ENCODE data around the gene HTR4. TPM values are rescaled to one million over a fixed set of nuclear protein-coding genes. Genes with fewer than 3 reads are reported as not detected.

HTR4 gene
- total RNA-seq, 4 donors from 2014 or later = 17.6 to 21.3 (median 19.9) TPM

GRCh38 chr5:148697809-148698196, 43.5 kb upstream of the HTR4 start:
- Histone ChIP-seq H3K9me3 (no peaks in the 10 kb centered on the region), H3K27ac (no peak overlapping the region), H3K4me3 (no peak overlapping the region), H3K4me1 (peaks cover 0 to 6% (median 0%) of the 10 kb centered on the region in 4 donors), H3K27me3 (no peaks in the 10 kb centered on the region), H3K36me3 (no peaks in the 10 kb centered on the region)
- no peak for DNase-seq
- in situ Hi-C loops (cut with MboI; ENCODE audit: low pct_ligation_motif_present in 1 of 4, low pct_unique_long_range_greater_than_20kb in 1 of 4, low sequenced_read_pairs in 3 of 4) = no loop called here
- WGBS, 2 donors (ENCODE audit: low coverage in 1 of 2) = 42 to 49% methylated on average over 2 of the region's 2 CpGs
- intact Hi-C loops (cut with DNase I; ENCODE audit: low total_unique reads) = no loop called here
- TF ChIP-seq EP300 (IDR thresholded peaks at IDR 0.05; ENCODE audit: low read depth) = no peak
- TF ChIP-seq CTCF (IDR thresholded peaks at IDR 0.05) = no peak
- TF ChIP-seq POLR2AphosphoS5 (IDR thresholded peaks at IDR 0.05) = no peak
- no peak for TF ChIP-seq POLR2A (IDR thresholded peaks at IDR 0.05)

- no peak for DNase-seq
- WGBS, 2 donors (ENCODE audit: low coverage in 1 of 2) = 63 to 74% methylated on average over 5 to 6 of the region's 6 CpGs
- no peaks in the 10 kb centered on the region for H3K36me3 ChIP-seq
- peaks cover 0 to 6% (median 0%) of the 10 kb centered on the region in 4 donors for H3K4me1 ChIP-seq
- intact Hi-C loops (cut with DNase I; ENCODE audit: low total_unique reads) = no loop called here
- TF ChIP-seq POLR2AphosphoS5 (IDR thresholded peaks at IDR 0.05) = no peak
- no peaks in the 10 kb centered on the region for H3K9me3 ChIP-seq
- no peak overlapping the region for H3K4me3 ChIP-seq
- in situ Hi-C loops (cut with MboI; ENCODE audit: low pct_ligation_motif_present in 1 of 4, low pct_unique_long_range_greater_than_20kb in 1 of 4, low sequenced_read_pairs in 3 of 4) = no loop called here
- no peaks in the 10 kb centered on the region for H3K27me3 ChIP-seq
- H3K27ac ChIP-seq = peak overlapping the region; percentile 25 to 53 (median 46)
These were observed 43.0 kb upstream of the HTR4 start for GRCh38 chr5:148697180-148697808.

GRCh38 chr5:148696187-148697036, 42.1 kb upstream of the HTR4 start:
- in situ Hi-C loops (cut with MboI; ENCODE audit: low pct_ligation_motif_present in 1 of 4, low pct_unique_long_range_greater_than_20kb in 1 of 4, low sequenced_read_pairs in 3 of 4) = no loop called here
- Histone ChIP-seq H3K9me3 (peaks cover 0 to 3% of the 10 kb centered on the region in 2 donors), H3K27ac (peak overlapping the region in 3 of 4 donors; percentile 25 to 51 (median 40)), H3K4me1 (peaks cover 0 to 6% (median 0%) of the 10 kb centered on the region in 4 donors), H3K4me3 (no peak overlapping the region), H3K36me3 (no peaks in the 10 kb centered on the region), H3K27me3 (no peaks in the 10 kb centered on the region)
- WGBS, 2 donors (ENCODE audit: low coverage in 1 of 2) = 81% methylated on average over 3 of the region's 3 CpGs; no CpG with 5 or more reads in 1 of the 2 donors
- TF ChIP-seq EP300 (IDR thresholded peaks at IDR 0.05; ENCODE audit: low read depth) = no peak
- TF ChIP-seq CTCF (IDR thresholded peaks at IDR 0.05) = no peak
- TF ChIP-seq POLR2AphosphoS5 (IDR thresholded peaks at IDR 0.05) = no peak
- no peak for DNase-seq
- intact Hi-C loops (cut with DNase I; ENCODE audit: low total_unique reads) = no loop called here

- TF ChIP-seq CTCF (IDR thresholded peaks at IDR 0.05) = no peak
- TF ChIP-seq EP300 (IDR thresholded peaks at IDR 0.05; ENCODE audit: low read depth) = no peak
- no peak for TF ChIP-seq POLR2A (IDR thresholded peaks at IDR 0.05)
- no peak for TF ChIP-seq POLR2AphosphoS5 (IDR thresholded peaks at IDR 0.05)
These were observed 36.6 kb upstream of the HTR4 start for GRCh38 chr5:148690945-148691344.

More at GRCh38 chr5:148690945-148691344, 36.6 kb upstream of the HTR4 start:
- in situ Hi-C loops (cut with MboI; ENCODE audit: low pct_ligation_motif_present in 1 of 4, low pct_unique_long_range_greater_than_20kb in 1 of 4, low sequenced_read_pairs in 3 of 4) = no loop called here
- WGBS, 2 donors (ENCODE audit: low coverage in 1 of 2) = 80 to 89% methylated on average over 1 of the region's 1 CpG
- H3K36me3 ChIP-seq = no peaks in the 10 kb centered on the region
- H3K27me3 ChIP-seq = no peaks in the 10 kb centered on the region
- H3K9me3 ChIP-seq = peaks cover 4 to 20% of the 10 kb centered on the region in 2 donors
- H3K4me3 ChIP-seq = no peak overlapping the region
- no peak overlapping the region for H3K27ac ChIP-seq
- H3K4me1 ChIP-seq = no peaks in the 10 kb centered on the region
- intact Hi-C loops (cut with DNase I; ENCODE audit: low total_unique reads) = no loop called here
- DNase-seq = no peak
